ENCODE measurements around the gene MBOAT2.
A peak's percentile ranks its signal among the peaks of the same experiment; 100 is the strongest.

The MBOAT2 gene

DNA sequence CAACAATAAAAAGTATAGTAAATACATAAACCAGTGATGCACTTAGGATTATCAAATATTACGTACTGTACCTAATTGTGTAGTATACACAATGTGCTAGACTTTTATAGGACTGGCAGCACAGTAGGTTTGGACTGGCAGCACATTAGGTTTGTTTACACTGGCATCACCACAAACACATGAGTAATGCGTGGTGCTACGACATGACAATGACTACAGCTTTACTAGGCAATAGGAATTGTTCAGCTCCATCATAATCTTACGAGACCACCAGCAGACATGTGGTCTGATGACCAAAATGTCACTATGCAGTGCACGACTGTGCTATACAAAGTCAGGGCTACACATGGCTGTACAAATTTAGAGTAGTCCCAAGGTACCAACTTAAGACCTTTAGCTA is 2.3 kb downstream of the MBOAT2 start:
- Histone ChIP-seq H3K4me1 (ENCODE audit: control insufficient read depth, insufficient read depth, low read depth, low read length) (no peaks in the 10 kb centered on the region), H3K9me3 (ENCODE audit: control insufficient read depth, low read length) (no peaks in the 10 kb centered on the region), H4K8ac (ENCODE audit: low read length) (no peak overlapping the region), H3K23ac (ENCODE audit: low read length in 2 of 2) (no peak overlapping the region), H2BK5ac (ENCODE audit: low read depth, low read length, poor library complexity, severe bottlenecking) (no peak overlapping the region), H2AK5ac (ENCODE audit: low read length, severe bottlenecking) (no peak overlapping the region), H3K79me1 (replicated peaks; ENCODE audit: low read length, poor library complexity, severe bottlenecking) (peaks cover 8% of the 10 kb centered on the region), H3K4ac (ENCODE audit: low read depth in 1 of 2, low read length in 2 of 2) (no peak overlapping the region), H3K4me2 (ENCODE audit: low read length, poor library complexity, severe bottlenecking) (no peak overlapping the region), H3K18ac (ENCODE audit: low read depth in 1 of 2, low read length in 2 of 2) (no peak overlapping the region), H3K27ac (ENCODE audit: low read length, poor library complexity, severe bottlenecking) (no peak overlapping the region), H3K9ac (ENCODE audit: low read length) (no peak overlapping the region), H3K36me3 (ENCODE audit: control insufficient read depth in 1 of 2, insufficient read depth in 2 of 2, low read depth in 1 of 2, low read length in 2 of 2) (no peaks in the 10 kb centered on the region), H2BK12ac (ENCODE audit: low read length in 2 of 2) (no peak overlapping the region), H2AFZ (ENCODE audit: low read depth, low read length) (no peak overlapping the region), H2BK15ac (ENCODE audit: low read depth, poor library complexity, severe bottlenecking) (no peak overlapping the region), H3K14ac (ENCODE audit: low read length in 2 of 2) (no peak overlapping the region), H3K4me3 (ENCODE audit: insufficient read depth in 1 of 2, low read depth in 1 of 2, low read length in 2 of 2) (no peak overlapping the region), H2BK120ac (ENCODE audit: low read depth, low read length) (no peak overlapping the region), H4K91ac (ENCODE audit: low read length) (no peak overlapping the region), H3K27me3 (ENCODE audit: control insufficient read depth in 1 of 2, insufficient read depth in 1 of 2, low read length in 2 of 2) (no peaks in the 10 kb centered on the region)
- peak; percentile 57 for DNase-seq
- 58% methylated on average over 5 of the region's 5 CpGs for WGBS

DNA sequence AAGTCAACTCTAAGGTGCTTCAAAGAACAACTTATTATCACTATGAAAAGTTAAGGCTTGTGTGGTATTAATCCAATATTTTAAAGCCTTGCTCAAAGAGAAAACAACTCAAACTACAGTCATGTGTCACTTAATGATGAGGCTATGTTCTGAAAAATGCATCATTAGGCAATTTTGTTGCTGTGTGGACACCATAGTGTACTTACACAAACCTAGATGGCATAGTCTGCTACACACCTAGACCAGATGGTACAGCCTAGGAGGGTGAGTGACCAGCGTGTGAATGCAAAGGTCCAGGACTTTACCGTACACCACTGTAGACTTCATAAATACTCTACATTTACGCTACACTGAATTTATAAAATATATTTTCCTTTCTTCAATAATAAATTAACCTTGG is 3.0 kb downstream of the MBOAT2 start:
- no peak overlapping the region for H2BK5ac ChIP-seq (ENCODE audit: low read depth, low read length, poor library complexity, severe bottlenecking)
- H2AK5ac ChIP-seq (ENCODE audit: low read length, severe bottlenecking): no peak overlapping the region
- DNase-seq: no peak
- H3K9ac ChIP-seq (ENCODE audit: low read length): no peak overlapping the region
- H3K14ac ChIP-seq (ENCODE audit: low read length in 2 of 2): no peak overlapping the region
- H3K4me2 ChIP-seq (ENCODE audit: low read length, poor library complexity, severe bottlenecking): no peak overlapping the region
- H3K4me3 ChIP-seq (ENCODE audit: insufficient read depth in 1 of 2, low read depth in 1 of 2, low read length in 2 of 2): no peak overlapping the region
- no peaks in the 10 kb centered on the region for H3K36me3 ChIP-seq (ENCODE audit: control insufficient read depth in 1 of 2, insufficient read depth in 2 of 2, low read depth in 1 of 2, low read length in 2 of 2)
- no peak overlapping the region for H2BK120ac ChIP-seq (ENCODE audit: low read depth, low read length)
- WGBS: 100% methylated on average over 2 of the region's 3 CpGs
- H4K91ac ChIP-seq (ENCODE audit: low read length): no peak overlapping the region
- no peak overlapping the region for H3K27ac ChIP-seq (ENCODE audit: low read length, poor library complexity, severe bottlenecking)
- H3K18ac ChIP-seq (ENCODE audit: low read depth in 1 of 2, low read length in 2 of 2): no peak overlapping the region
- H3K4ac ChIP-seq (ENCODE audit: low read depth in 1 of 2, low read length in 2 of 2): no peak overlapping the region
- peaks cover 11% of the 10 kb centered on the region for H3K79me1 ChIP-seq (replicated peaks; ENCODE audit: low read length, poor library complexity, severe bottlenecking)
- no peaks in the 10 kb centered on the region for H3K4me1 ChIP-seq (ENCODE audit: control insufficient read depth, insufficient read depth, low read depth, low read length)
- H3K27me3 ChIP-seq (ENCODE audit: control insufficient read depth in 1 of 2, insufficient read depth in 1 of 2, low read length in 2 of 2): no peaks in the 10 kb centered on the region
- no peak overlapping the region for H2BK15ac ChIP-seq (ENCODE audit: low read depth, poor library complexity, severe bottlenecking)
- H3K23ac ChIP-seq (ENCODE audit: low read length in 2 of 2): no peak overlapping the region
- no peak overlapping the region for H2BK12ac ChIP-seq (ENCODE audit: low read length in 2 of 2)
- H2AFZ ChIP-seq (ENCODE audit: low read depth, low read length): no peak overlapping the region
- no peak overlapping the region for H4K8ac ChIP-seq (ENCODE audit: low read length)
- no peaks in the 10 kb centered on the region for H3K9me3 ChIP-seq (ENCODE audit: control insufficient read depth, low read length)

GRCh38 chr2:8999797-9000196 is 3.7 kb downstream of the MBOAT2 start:
- Histone ChIP-seq H2AFZ (ENCODE audit: low read depth, low read length) (no peak overlapping the region), H3K23ac (ENCODE audit: low read length in 2 of 2) (no peak overlapping the region), H3K4me3 (ENCODE audit: insufficient read depth in 1 of 2, low read depth in 1 of 2, low read length in 2 of 2) (no peak overlapping the region), H3K4me1 (ENCODE audit: control insufficient read depth, insufficient read depth, low read depth, low read length) (no peaks in the 10 kb centered on the region), H2BK120ac (ENCODE audit: low read depth, low read length) (no peak overlapping the region), H2BK15ac (ENCODE audit: low read depth, poor library complexity, severe bottlenecking) (no peak overlapping the region), H2AK5ac (ENCODE audit: low read length, severe bottlenecking) (no peak overlapping the region), H3K36me3 (ENCODE audit: control insufficient read depth in 1 of 2, insufficient read depth in 2 of 2, low read depth in 1 of 2, low read length in 2 of 2) (no peaks in the 10 kb centered on the region), H3K14ac (ENCODE audit: low read length in 2 of 2) (no peak overlapping the region), H3K9me3 (ENCODE audit: control insufficient read depth, low read length) (no peaks in the 10 kb centered on the region), H3K79me1 (replicated peaks; ENCODE audit: low read length, poor library complexity, severe bottlenecking) (peaks cover 11% of the 10 kb centered on the region), H3K27ac (ENCODE audit: low read length, poor library complexity, severe bottlenecking) (no peak overlapping the region), H3K27me3 (ENCODE audit: control insufficient read depth in 1 of 2, insufficient read depth in 1 of 2, low read length in 2 of 2) (no peaks in the 10 kb centered on the region), H3K9ac (ENCODE audit: low read length) (no peak overlapping the region), H2BK5ac (ENCODE audit: low read depth, low read length, poor library complexity, severe bottlenecking) (no peak overlapping the region), H2BK12ac (ENCODE audit: low read length in 2 of 2) (no peak overlapping the region), H3K18ac (ENCODE audit: low read depth in 1 of 2, low read length in 2 of 2) (no peak overlapping the region), H4K8ac (ENCODE audit: low read length) (no peak overlapping the region), H3K4me2 (ENCODE audit: low read length, poor library complexity, severe bottlenecking) (no peak overlapping the region), H4K91ac (ENCODE audit: low read length) (no peak overlapping the region), H3K4ac (ENCODE audit: low read depth in 1 of 2, low read length in 2 of 2) (no peak overlapping the region)
- WGBS: 98% methylated on average over 1 of the region's 1 CpG
- DNase-seq: no peak

DNA sequence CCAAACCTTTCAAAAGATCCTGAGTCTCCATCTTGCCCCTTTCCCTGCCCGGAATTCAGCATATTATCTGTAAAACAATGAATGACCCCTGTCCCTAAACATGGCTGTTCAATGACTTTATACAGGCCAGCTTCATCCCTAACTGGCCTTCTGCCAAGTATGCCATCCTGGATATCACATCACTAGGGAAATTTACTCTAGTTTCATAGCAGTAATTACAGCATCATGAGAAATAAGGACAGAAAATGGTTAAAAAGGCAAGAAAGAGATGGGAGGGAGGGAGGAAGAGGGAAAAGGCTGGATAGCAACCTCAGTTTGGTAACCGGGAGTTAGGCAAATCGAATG is 4.4 kb downstream of the MBOAT2 start:
- Histone ChIP-seq H3K36me3 (ENCODE audit: control insufficient read depth in 1 of 2, insufficient read depth in 2 of 2, low read depth in 1 of 2, low read length in 2 of 2) (no peaks in the 10 kb centered on the region), H3K18ac (ENCODE audit: low read depth in 1 of 2, low read length in 2 of 2) (no peak overlapping the region), H3K23ac (ENCODE audit: low read length in 2 of 2) (no peak overlapping the region), H3K4me1 (ENCODE audit: control insufficient read depth, insufficient read depth, low read depth, low read length) (peaks cover 3% of the 10 kb centered on the region), H3K14ac (ENCODE audit: low read length in 2 of 2) (no peak overlapping the region), H2BK5ac (ENCODE audit: low read depth, low read length, poor library complexity, severe bottlenecking) (no peak overlapping the region), H4K91ac (ENCODE audit: low read length) (no peak overlapping the region), H3K9me3 (ENCODE audit: control insufficient read depth, low read length) (no peaks in the 10 kb centered on the region), H3K4me3 (ENCODE audit: insufficient read depth in 1 of 2, low read depth in 1 of 2, low read length in 2 of 2) (no peak overlapping the region), H3K79me1 (replicated peaks; ENCODE audit: low read length, poor library complexity, severe bottlenecking) (peaks cover 15% of the 10 kb centered on the region), H3K4ac (ENCODE audit: low read depth in 1 of 2, low read length in 2 of 2) (no peak overlapping the region), H3K27ac (ENCODE audit: low read length, poor library complexity, severe bottlenecking) (no peak overlapping the region), H3K27me3 (ENCODE audit: control insufficient read depth in 1 of 2, insufficient read depth in 1 of 2, low read length in 2 of 2) (no peaks in the 10 kb centered on the region), H3K9ac (ENCODE audit: low read length) (no peak overlapping the region), H2BK15ac (ENCODE audit: low read depth, poor library complexity, severe bottlenecking) (no peak overlapping the region), H2BK120ac (ENCODE audit: low read depth, low read length) (no peak overlapping the region), H2AFZ (ENCODE audit: low read depth, low read length) (no peak overlapping the region), H2AK5ac (ENCODE audit: low read length, severe bottlenecking) (no peak overlapping the region), H3K4me2 (ENCODE audit: low read length, poor library complexity, severe bottlenecking) (no peak overlapping the region), H2BK12ac (ENCODE audit: low read length in 2 of 2) (no peak overlapping the region), H4K8ac (ENCODE audit: low read length) (no peak overlapping the region)
- DNase-seq: no peak
- 81% methylated on average over 3 of the region's 3 CpGs for WGBS
